HUES6 (cell line): Measurements from ENCODE around the gene EGR4.
A peak's percentile ranks its signal among the peaks of the same experiment; 100 is the strongest.

Experiments used
- H3K27ac ChIP-seq: 2 replicates; pipeline ENCODE4 v1.7.0; 2013; ENCODE audit warnings: low read depth, mild to moderate bottlenecking, low read length, inconsistent platforms
- H3K27me3 ChIP-seq: 2 replicates; pipeline ENCODE4 v1.6.1; 2013; ENCODE audit warnings: low read length; ENCODE audit not compliant: control insufficient read depth, insufficient read depth
- H3K36me3 ChIP-seq: 2 replicates; pipeline ENCODE4 v1.6.1; 2013; ENCODE audit warnings: low read length; ENCODE audit not compliant: control insufficient read depth, insufficient read depth
- H3K4me1 ChIP-seq: 2 replicates; pipeline ENCODE4 v1.6.1; 2013; ENCODE audit warnings: low read length; ENCODE audit not compliant: control insufficient read depth, insufficient read depth
- H3K4me3 ChIP-seq: 2 replicates; pipeline ENCODE4 v1.5.1; 2013; ENCODE audit warnings: low read depth, low read length
- H3K9ac ChIP-seq: one replicate; pipeline ENCODE4 v1.6.1; 2013; ENCODE audit warnings: mild to moderate bottlenecking, low read length
- H3K9me3 ChIP-seq: 2 replicates; pipeline ENCODE4 v1.6.1; 2013; ENCODE audit warnings: low read depth, low read length; ENCODE audit not compliant: control insufficient read depth, insufficient read depth

The EGR4 gene

DNA sequence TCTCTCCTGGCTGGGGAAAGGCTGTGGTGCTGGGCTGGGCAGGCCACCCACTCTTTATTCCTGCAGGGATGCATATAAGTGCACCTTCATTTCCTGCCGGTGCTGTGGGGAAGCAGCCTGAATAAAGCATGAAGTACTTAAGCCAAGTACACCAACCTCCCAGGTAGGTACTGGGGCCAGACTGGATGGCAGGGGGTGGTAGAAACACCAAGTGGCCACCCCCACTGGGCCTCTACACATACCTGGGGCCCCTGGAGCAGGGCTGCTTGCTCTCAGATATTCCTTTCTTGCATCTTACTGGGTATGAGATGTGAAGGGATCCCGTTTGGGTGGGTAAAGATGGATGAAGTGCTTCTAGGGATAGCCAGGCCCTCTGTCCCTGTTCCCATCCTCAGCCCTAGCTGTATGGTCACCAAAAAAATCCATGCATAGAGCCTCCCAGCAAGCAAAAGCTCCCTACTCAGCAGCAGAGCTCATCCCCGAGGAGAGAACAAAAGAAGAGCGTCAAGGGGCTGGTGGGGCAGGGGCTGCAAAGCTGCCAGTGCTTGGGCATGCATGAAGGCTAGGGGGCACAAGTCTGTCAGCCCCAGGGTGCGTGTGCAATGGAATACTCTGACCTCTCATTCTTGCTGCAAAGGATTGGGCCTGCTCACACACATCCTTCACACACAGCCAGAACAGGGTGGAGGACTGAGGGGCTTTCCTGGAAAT is 37.3 kb downstream of the EGR4 start:
- Histone ChIP-seq H3K27ac (no peak overlapping the region), H3K9ac (no peak overlapping the region), H3K36me3 (peaks cover 35% of the 10 kb centered on the region)

DNA sequence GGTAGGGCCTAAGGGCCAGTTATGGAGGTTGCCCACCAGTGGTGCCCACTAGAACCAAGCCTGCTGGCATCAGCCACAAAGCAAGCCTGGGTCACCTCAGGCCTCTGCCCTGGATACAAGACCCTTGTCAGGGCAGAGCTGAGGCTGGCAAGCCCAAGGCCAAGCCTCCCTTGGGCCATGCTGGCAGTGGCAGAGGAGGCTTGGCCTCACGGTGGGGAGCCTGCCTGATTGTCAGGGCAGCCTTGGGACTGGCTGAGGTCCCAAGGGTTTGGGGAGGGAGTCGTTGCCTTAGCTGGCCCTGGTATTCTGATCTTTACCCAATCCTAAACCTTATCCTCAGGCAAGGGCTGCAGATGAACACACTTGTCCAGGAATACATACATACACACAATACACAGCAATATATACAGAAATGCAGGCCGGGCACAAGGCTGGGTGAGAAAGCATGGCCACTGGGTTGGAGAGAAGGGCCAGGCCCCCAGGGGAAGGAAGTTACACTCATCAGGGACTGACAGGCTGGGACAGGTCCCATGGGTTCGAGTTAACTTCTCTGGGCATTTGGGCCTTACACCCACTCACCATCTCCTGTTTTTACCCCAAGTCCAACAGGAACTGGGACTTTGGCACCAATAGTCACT is 38.2 kb downstream of the EGR4 start:
- H3K27ac ChIP-seq = no peak overlapping the region
- H3K9ac ChIP-seq = no peak overlapping the region
- H3K36me3 ChIP-seq = peaks cover 45% of the 10 kb centered on the region

More for the DNA sequence above, 37.3 kb downstream of the EGR4 start:
- no peaks in the 10 kb centered on the region for H3K9me3 ChIP-seq
- no peaks in the 10 kb centered on the region for H3K4me1 ChIP-seq
- no peak overlapping the region for H3K4me3 ChIP-seq
- H3K27me3 ChIP-seq = no peaks in the 10 kb centered on the region

DNA sequence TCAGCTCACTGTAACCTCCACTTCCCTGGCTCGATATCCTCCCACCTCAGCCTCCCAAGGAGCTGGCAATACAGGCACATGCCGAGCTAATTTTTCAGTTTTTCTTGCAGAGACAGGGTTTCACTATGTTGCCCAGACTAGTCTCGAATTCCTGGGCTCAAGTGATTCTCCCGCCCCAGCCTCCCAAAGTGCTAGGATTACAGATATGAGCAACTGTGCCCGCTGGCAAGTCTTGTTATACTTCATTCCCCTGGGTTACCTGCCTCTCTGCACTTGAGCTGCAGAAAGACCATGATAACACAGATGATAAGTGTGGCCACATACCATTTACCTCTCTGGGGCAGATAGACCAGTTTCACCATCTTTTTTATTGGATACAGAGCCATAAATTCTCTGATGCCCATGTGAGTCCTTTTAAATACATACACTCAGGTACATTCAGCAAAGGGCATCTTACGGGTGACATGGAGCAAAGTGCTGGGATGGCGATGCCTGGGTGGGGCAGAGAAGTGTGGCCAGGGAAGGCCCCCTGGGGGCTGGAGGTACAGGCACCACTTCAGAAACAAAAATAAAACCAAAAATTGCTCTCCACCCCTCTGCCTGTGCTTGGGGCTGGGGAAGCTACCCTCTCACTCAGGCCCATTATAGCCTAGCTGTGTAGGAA is 38.9 kb downstream of the EGR4 start:
- no peaks in the 10 kb centered on the region for H3K4me1 ChIP-seq
- no peak overlapping the region for H3K9ac ChIP-seq
- no peak overlapping the region for H3K27ac ChIP-seq
- H3K9me3 ChIP-seq = no peaks in the 10 kb centered on the region
- no peaks in the 10 kb centered on the region for H3K27me3 ChIP-seq
- peaks cover 51% of the 10 kb centered on the region for H3K36me3 ChIP-seq
- no peak overlapping the region for H3K4me3 ChIP-seq

More for the DNA sequence above, 38.2 kb downstream of the EGR4 start:
- no peaks in the 10 kb centered on the region for H3K27me3 ChIP-seq
- no peaks in the 10 kb centered on the region for H3K4me1 ChIP-seq
- H3K4me3 ChIP-seq = no peak overlapping the region
- no peaks in the 10 kb centered on the region for H3K9me3 ChIP-seq

DNA sequence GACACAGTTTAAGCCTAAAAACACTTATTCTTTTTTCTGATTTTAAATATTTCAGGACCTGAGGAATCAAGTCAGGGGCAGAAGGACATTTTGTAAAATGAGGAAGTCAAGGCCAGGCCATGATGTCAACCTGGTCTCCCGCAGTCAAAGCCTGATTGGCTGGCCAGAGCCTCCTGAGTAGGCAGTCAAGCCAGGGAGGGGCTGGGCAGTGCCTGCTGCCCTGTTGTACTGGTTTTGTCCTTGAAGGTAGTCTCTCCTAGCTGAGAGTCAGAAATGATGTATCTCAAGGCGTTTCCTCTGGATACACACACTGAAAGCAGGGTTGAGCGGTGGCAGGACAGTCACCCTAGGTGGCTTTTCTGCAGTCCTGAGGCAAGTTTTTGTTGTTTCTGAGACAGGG is 39.4 kb downstream of the EGR4 start:
- no peak overlapping the region for H3K4me3 ChIP-seq
- H3K27me3 ChIP-seq = no peaks in the 10 kb centered on the region
- no peaks in the 10 kb centered on the region for H3K9me3 ChIP-seq
- H3K36me3 ChIP-seq = peaks cover 57% of the 10 kb centered on the region
- H3K27ac ChIP-seq = no peak overlapping the region
- H3K4me1 ChIP-seq = no peaks in the 10 kb centered on the region
- H3K9ac ChIP-seq = no peak overlapping the region

DNA sequence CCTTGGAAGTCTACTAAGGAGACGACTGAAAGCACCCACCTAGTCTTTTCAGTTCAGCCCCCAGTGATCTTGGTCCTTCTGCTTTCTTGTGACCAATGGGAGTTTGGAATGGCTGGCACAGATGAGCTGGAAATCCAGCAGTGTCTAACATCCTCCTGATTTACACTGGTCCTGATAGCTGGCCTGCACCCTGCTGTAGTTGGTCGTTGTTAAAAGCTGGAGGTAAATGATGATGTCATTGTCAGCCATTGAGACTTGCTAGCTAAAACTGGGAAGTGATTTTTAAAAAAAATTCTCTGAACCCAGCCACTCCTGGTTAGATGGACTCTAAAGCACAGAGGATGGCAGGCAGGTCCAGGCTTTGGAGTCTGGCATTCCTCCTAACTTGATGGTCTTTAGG is 39.9 kb downstream of the EGR4 start:
- no peak overlapping the region for H3K27ac ChIP-seq
- H3K9ac ChIP-seq = no peak overlapping the region
- peaks cover 62% of the 10 kb centered on the region for H3K36me3 ChIP-seq
- H3K9me3 ChIP-seq = no peaks in the 10 kb centered on the region
- no peaks in the 10 kb centered on the region for H3K27me3 ChIP-seq
- no peaks in the 10 kb centered on the region for H3K4me1 ChIP-seq
- no peak overlapping the region for H3K4me3 ChIP-seq

DNA sequence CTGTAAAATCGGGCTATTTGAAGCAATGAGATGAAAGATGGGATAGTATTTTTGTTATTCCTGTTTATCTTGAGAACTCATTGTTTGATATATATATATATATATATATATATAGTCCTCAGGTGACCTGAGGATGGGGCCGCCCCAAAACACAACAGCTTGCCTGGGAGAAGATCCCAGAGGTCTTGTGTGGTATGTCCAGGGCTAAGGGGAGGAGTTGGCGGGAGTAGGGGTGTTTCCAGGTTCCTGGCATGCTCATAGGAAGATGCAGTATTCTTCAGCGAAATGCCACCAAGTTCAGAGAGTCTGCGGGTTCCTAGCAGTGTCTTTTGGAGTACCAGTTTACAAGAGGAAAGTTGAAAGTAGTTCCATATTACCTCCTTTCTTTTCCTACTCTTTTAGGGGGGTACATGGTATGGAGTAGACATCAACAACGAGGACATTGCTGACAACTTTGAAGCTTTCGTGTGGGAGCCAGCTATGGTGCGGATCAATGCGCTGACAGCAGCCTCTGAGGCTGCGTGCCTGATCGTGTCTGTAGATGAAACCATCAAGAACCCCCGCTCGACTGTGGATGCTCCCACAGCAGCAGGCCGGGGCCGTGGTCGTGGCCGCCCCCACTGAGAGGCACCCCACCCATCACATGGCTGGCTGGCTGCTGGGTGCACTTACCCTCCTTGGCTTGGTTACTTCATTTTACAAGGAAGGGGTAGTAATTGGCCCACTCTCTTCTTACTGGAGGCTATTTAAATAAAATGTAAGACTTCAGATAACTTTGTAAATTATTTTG is 40.9 kb downstream of the EGR4 start:
- no peaks in the 10 kb centered on the region for H3K4me1 ChIP-seq
- H3K36me3 ChIP-seq = peaks cover 72% of the 10 kb centered on the region
- H3K9me3 ChIP-seq = no peaks in the 10 kb centered on the region
- H3K4me3 ChIP-seq = no peak overlapping the region
- H3K9ac ChIP-seq = no peak overlapping the region
- H3K27me3 ChIP-seq = no peaks in the 10 kb centered on the region
- H3K27ac ChIP-seq = no peak overlapping the region

DNA sequence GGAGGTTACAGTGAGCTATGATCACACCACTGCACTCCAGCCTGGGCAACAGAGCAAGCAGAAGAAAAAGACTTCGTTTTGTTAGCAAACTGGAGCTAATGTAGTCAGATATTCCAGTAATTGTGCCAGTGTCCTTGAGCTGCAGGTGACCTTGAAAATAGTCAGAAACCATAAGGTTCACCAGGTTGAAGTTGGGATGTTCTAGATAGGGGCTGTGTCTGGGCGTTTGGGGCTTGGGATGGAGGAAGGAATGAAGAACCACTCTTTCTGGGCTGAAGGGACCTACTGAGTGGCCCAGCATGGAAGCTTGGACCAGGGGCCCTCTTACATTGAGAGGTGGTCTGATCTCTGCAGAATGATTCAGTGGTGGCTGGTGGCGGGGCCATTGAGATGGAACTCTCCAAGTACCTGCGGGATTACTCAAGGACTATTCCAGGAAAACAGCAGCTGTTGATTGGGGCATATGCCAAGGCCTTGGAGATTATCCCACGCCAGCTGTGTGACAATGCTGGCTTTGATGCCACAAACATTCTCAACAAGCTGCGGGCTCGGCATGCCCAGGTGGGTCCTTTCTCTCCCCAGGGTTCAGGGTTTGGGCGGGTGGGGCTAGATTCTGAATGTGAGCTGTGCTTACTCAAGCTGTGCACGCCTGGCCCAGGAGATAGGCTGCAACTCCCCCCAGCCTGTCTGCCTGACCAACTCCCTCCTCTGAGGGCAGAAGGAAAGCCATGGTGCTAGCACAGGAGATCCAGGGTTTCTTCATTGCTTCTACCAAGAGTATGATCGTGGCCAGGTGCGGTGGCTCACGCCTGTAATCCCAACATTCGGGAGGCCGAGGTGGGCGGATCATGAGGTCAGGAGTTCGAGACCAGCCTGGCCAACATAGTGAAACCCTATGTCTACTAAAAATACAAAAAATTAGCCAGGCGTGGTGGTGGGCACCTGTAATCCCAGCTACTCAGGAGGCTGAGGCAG is 42.2 kb downstream of the EGR4 start:
- Histone ChIP-seq H3K9me3 (no peaks in the 10 kb centered on the region), H3K4me1 (no peaks in the 10 kb centered on the region), H3K36me3 (peaks cover 84% of the 10 kb centered on the region), H3K4me3 (no peak overlapping the region), H3K27ac (no peak overlapping the region), H3K27me3 (no peaks in the 10 kb centered on the region), H3K9ac (no peak overlapping the region)

DNA sequence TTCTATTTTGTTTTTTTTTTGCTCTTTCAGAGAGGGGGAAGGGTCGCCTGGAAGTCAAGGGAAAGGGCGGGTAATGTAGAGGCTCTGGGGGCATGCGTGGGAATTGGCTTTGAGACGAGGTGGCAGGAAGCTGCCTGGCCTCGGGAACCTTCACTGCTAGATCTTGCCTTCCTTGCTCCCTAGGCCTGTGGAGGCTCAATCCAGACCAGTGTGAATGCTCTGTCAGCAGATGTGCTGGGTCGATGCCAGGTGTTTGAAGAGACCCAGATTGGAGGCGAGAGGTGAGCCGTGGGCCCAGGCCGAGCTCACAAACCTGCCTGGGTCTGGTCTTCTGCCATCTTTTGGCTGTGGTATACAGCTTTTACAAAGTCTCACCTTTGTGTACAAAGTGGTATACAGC is 43.7 kb downstream of the EGR4 start:
- H3K36me3 ChIP-seq = peaks cover 96% of the 10 kb centered on the region
- no peak overlapping the region for H3K4me3 ChIP-seq
- no peak overlapping the region for H3K27ac ChIP-seq
- H3K4me1 ChIP-seq = no peaks in the 10 kb centered on the region
- H3K9me3 ChIP-seq = no peaks in the 10 kb centered on the region
- H3K27me3 ChIP-seq = no peaks in the 10 kb centered on the region
- no peak overlapping the region for H3K9ac ChIP-seq

DNA sequence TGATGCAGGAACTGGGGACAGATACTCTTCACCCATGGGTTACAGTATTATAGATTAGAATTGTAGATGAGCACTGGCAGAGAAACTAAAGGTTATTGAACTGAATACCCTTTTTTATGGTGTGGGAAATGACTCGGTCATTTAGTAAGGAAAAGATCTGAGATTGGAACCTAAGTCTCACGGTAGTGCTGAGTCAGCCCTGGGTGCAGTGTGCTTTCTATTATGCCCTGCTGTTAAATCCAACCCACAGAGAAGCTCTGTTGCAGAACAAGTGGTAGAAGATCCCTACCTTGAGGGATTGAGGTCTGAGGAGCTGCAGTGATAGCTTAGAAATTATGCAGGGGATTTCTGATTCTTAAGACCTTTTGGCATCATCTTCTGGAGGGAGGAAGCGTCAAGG is 46.5 kb downstream of the EGR4 start:
- no peak overlapping the region for H3K4me3 ChIP-seq
- no peaks in the 10 kb centered on the region for H3K9me3 ChIP-seq
- no peaks in the 10 kb centered on the region for H3K4me1 ChIP-seq
- no peak overlapping the region for H3K27ac ChIP-seq
- H3K27me3 ChIP-seq = no peaks in the 10 kb centered on the region
- peaks cover 99% of the 10 kb centered on the region for H3K36me3 ChIP-seq
- H3K9ac ChIP-seq = no peak overlapping the region

DNA sequence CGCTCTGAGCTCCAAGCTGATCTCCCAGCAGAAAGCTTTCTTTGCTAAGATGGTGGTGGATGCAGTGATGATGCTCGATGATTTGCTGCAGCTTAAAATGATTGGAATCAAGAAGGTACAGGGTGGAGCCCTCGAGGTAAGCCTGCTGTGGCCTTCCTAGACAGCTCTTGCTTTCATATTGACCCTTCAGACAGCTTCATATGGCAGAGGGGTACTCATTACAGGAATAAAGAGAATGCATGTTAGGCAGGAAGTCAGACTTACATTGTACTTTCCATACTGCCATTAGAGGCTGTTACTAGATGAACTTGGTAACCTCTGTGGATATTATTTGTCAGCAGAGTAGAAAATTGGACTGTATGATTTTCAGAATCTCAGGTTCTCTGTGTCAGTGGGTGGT is 48.8 kb downstream of the EGR4 start:
- no peaks in the 10 kb centered on the region for H3K27me3 ChIP-seq
- no peaks in the 10 kb centered on the region for H3K4me1 ChIP-seq
- H3K36me3 ChIP-seq = peaks cover 95% of the 10 kb centered on the region
- H3K9me3 ChIP-seq = no peaks in the 10 kb centered on the region
- H3K9ac ChIP-seq = peak overlapping the region; percentile 52
- H3K4me3 ChIP-seq = no peak overlapping the region
- no peak overlapping the region for H3K27ac ChIP-seq
